Activated CD8-positive, alpha-beta T cell treated with anti-CD3 and anti-CD28 coated beads for 36 hours (primary cell): ENCODE data around the gene ZNRF3. TPM values are rescaled to one million over a fixed set of nuclear protein-coding genes. Genes with fewer than 3 reads are reported as not detected.

Experiments
- ATAC-seq: fragments of 200-7000 bp; cut with Tn5 transposase; one replicate; pipeline ENCODE4 v1.10.0; 2021; ENCODE audit warnings: mild to moderate bottlenecking, moderate library complexity
- CTCF ChIA-PET: fragments of 350-600 bp; sonication (Branson Sonifier 250); formaldehyde crosslinking; loops from one replicate; lab custom pipeline; 2021; ENCODE audit warnings: antibody characterized with exemption; lab: Charles Lee
- POLR2A ChIA-PET: fragments of 350-600 bp; sonication (Branson Sonifier 250); formaldehyde crosslinking; loops from one replicate; lab custom pipeline; 2021; ENCODE audit warnings: antibody characterized with exemption; lab: Charles Lee
- DNase-seq: peaks from one replicate; pipeline ENCODE4 v3.0.0-alpha.2; 2020
- H3K27ac Mint-ChIP-seq: one replicate; pipeline ENCODE4 v1.8.0; 2021; ENCODE audit warnings: mild to moderate bottlenecking, mixed read lengths
- H3K27me3 Mint-ChIP-seq: one replicate; pipeline ENCODE4 v1.8.0; 2021; ENCODE audit warnings: mixed read lengths
- H3K36me3 Mint-ChIP-seq: one replicate; pipeline ENCODE4 v1.8.0; 2021; ENCODE audit warnings: low read depth, mixed read lengths
- H3K4me1 Mint-ChIP-seq: one replicate; pipeline ENCODE4 v1.8.0; 2021; ENCODE audit warnings: low read depth, mixed read lengths
- H3K4me3 Mint-ChIP-seq: one replicate; pipeline ENCODE4 v1.8.0; 2021; ENCODE audit warnings: mild to moderate bottlenecking, moderate library complexity, mixed read lengths
- H3K9me3 Mint-ChIP-seq: one replicate; pipeline ENCODE4 v1.8.0; 2021; ENCODE audit warnings: mixed read lengths
- CTCF ChIP-seq: fragments of 200-600 bp; IDR thresholded peaks from one replicate; pipeline ENCODE4 v1.8.0; 2022; ENCODE audit warnings: antibody characterized with exemption, mild to moderate bottlenecking
- intact Hi-C: fragments of 100-400 bp; cut with micrococcal nuclease; formaldehyde crosslinking; loops from one replicate; pipeline ENCODE4 v1.10.0; 2022
- total RNA-seq, 2 experiments: library from RNA; stranded (reverse); gene quantifications; one replicate each; pipeline ENCODE4 v1.2.3, GENCODE V29; 2021

The ZNRF3 gene
- total RNA-seq, 2 experiments from 2014 or later = 2.0 to 2.5 TPM

- Mint-ChIP-seq H3K4me3 (peak overlapping the region; percentile 24), H3K27ac (peak overlapping the region; percentile 75), H3K36me3 (peaks cover 3% of the 10 kb centered on the region), H3K4me1 (peaks cover 28% of the 10 kb centered on the region), H3K9me3 (no peaks in the 10 kb centered on the region), H3K27me3 (peaks cover 83% of the 10 kb centered on the region)
- TF ChIP-seq CTCF = no peak
- intact Hi-C loops = no loop called here
- peak; percentile 95 for DNase-seq
- ATAC-seq = peak; percentile 92
- CTCF ChIA-PET = interaction anchor here (0.6 to 1.1 kb wide), 2 partner anchors 36 to 43 kb away, joined by 3 to 4 read pairs; no protein-coding TSS in a partner anchor
- POLR2A ChIA-PET = interaction anchor here (0.9 kb wide), 1 partner anchor 70 kb away, joined by 3 read pairs; no protein-coding TSS in a partner anchor
Measured at GRCh38 chr22:28955817-28956216, 72.4 kb downstream of the ZNRF3 start.

GRCh38 chr22:28956506-28956905, 73.1 kb downstream of the ZNRF3 start:
- no peak for TF ChIP-seq CTCF
- POLR2A ChIA-PET = interaction anchor here (0.9 kb wide), 1 partner anchor 69 kb away, joined by 3 read pairs; no protein-coding TSS in a partner anchor

GRCh38 chr22:28958611-28959010, 75.2 kb downstream of the ZNRF3 start:
- intact Hi-C loops = no loop called here
- ATAC-seq (no peak), DNase-seq (no peak)
- H3K9me3 Mint-ChIP-seq = no peaks in the 10 kb centered on the region
- H3K27ac Mint-ChIP-seq = no peak overlapping the region
- H3K27me3 Mint-ChIP-seq = peaks cover 78% of the 10 kb centered on the region
- ChIA-PET CTCF (interaction anchor here (1.2 kb wide), 1 partner anchor 31 kb away, joined by 3 read pairs; no protein-coding TSS in a partner anchor), POLR2A (no interaction called here)
- H3K4me3 Mint-ChIP-seq = no peak overlapping the region
- TF ChIP-seq CTCF = no peak
- H3K4me1 Mint-ChIP-seq = peaks cover 35% of the 10 kb centered on the region
- peaks cover 3% of the 10 kb centered on the region for H3K36me3 Mint-ChIP-seq

More at GRCh38 chr22:28956506-28956905, 73.1 kb downstream of the ZNRF3 start:
- no peak for DNase-seq
- H3K27ac Mint-ChIP-seq = no peak overlapping the region
- no peaks in the 10 kb centered on the region for H3K9me3 Mint-ChIP-seq
- peaks cover 35% of the 10 kb centered on the region for H3K4me1 Mint-ChIP-seq
- H3K36me3 Mint-ChIP-seq = peaks cover 3% of the 10 kb centered on the region
- intact Hi-C loops = no loop called here
- peaks cover 83% of the 10 kb centered on the region for H3K27me3 Mint-ChIP-seq
- CTCF ChIA-PET = interaction anchor here (1.1 kb wide), 1 partner anchor 35 kb away, joined by 3 read pairs; no protein-coding TSS in a partner anchor
- no peak for ATAC-seq
- H3K4me3 Mint-ChIP-seq = no peak overlapping the region

GRCh38 chr22:28962042-28962554, 78.7 kb downstream of the ZNRF3 start:
- ATAC-seq (no peak), DNase-seq (no peak)
- no peak for TF ChIP-seq CTCF
- Mint-ChIP-seq H3K27ac (no peak overlapping the region), H3K4me1 (peaks cover 17% of the 10 kb centered on the region), H3K36me3 (peaks cover 3% of the 10 kb centered on the region), H3K4me3 (no peak overlapping the region), H3K9me3 (no peaks in the 10 kb centered on the region), H3K27me3 (peaks cover 74% of the 10 kb centered on the region)
- intact Hi-C loops = no loop called here
- POLR2A ChIA-PET = interaction anchor here (0.8 kb wide), 1 partner anchor 76 kb away, joined by 3 read pairs; no protein-coding TSS in a partner anchor
- CTCF ChIA-PET = no interaction called here

DNA sequence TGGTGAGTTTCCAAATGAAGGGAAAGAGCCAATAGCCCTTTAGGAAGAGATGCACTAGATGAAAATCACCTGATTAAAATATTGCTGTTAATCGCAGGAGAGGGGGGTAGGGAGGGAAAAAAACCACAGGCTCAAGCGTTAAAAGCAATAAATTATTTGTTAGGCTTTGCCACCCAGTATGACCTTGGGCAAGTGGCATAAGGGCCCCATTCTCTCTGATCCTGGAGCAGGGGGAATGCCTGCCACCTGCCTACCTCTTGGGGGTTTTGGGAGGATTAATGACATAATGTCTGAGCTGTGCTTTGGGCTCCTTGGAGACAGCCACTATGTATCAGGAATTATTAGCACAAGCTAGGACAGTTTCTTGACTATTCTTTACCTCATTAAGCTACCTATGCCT, 80.0 kb downstream of the ZNRF3 start:
- H3K27ac Mint-ChIP-seq = no peak overlapping the region
- ATAC-seq (no peak), DNase-seq (no peak)
- intact Hi-C loops = no loop called here
- peaks cover 3% of the 10 kb centered on the region for H3K36me3 Mint-ChIP-seq
- no peaks in the 10 kb centered on the region for H3K9me3 Mint-ChIP-seq
- POLR2A ChIA-PET = no interaction called here
- no peak for TF ChIP-seq CTCF
- H3K4me3 Mint-ChIP-seq = no peak overlapping the region
- peaks cover 16% of the 10 kb centered on the region for H3K4me1 Mint-ChIP-seq
- H3K27me3 Mint-ChIP-seq = peaks cover 70% of the 10 kb centered on the region
- CTCF ChIA-PET = interaction anchor here (1.5 kb wide), 1 partner anchor 56 kb away, joined by 3 read pairs; no protein-coding TSS in a partner anchor
